ENCODE measurements around the gene KCNN1. TPM values are rescaled to one million over a fixed set of nuclear protein-coding genes. Genes with fewer than 3 reads are reported as not detected.

Gene KCNN1
- total and polyA plus RNA-seq, 4 donors, result 0.14 to 0.60 (median 0.19) TPM; not detected in 1

- Histone ChIP-seq H3K36me3 (ENCODE audit: control insufficient read depth in 4 of 4, insufficient read depth in 4 of 4, low read length in 4 of 4) (no peaks in the 10 kb centered on the region), H3K9ac (ENCODE audit: insufficient read depth in 1 of 2, low read length in 2 of 2) (no peak overlapping the region), H3K27me3 (ENCODE audit: control insufficient read depth in 3 of 3, insufficient read depth in 3 of 3, low read length in 2 of 3) (no peaks in the 10 kb centered on the region), H3K9me3 (ENCODE audit: control insufficient read depth in 4 of 4, insufficient read depth in 3 of 4, low read length in 3 of 4) (no peaks in the 10 kb centered on the region), H3K4me1 (ENCODE audit: control insufficient read depth in 5 of 5, insufficient read depth in 5 of 5, low read length in 5 of 5) (no peaks in the 10 kb centered on the region), H3K4me3 (no peak overlapping the region), H3K27ac (ENCODE audit: low read depth in 1 of 2, low read length in 1 of 2) (no peak overlapping the region)
- ATAC-seq (ENCODE audit: insufficient read depth, low FRiP score) (no peak), DNase-seq (no peak)
- no peak for TF ChIP-seq CTCF (IDR thresholded peaks at IDR 0.05; ENCODE audit: control extremely low read depth, extremely low read depth)
- WGBS, 2 donors, result 92 to 96% methylated on average over 8 of the region's 8 CpGs
Measured at GRCh38 chr19:17975032-17975431, 8.1 kb downstream of the KCNN1 start.

DNA sequence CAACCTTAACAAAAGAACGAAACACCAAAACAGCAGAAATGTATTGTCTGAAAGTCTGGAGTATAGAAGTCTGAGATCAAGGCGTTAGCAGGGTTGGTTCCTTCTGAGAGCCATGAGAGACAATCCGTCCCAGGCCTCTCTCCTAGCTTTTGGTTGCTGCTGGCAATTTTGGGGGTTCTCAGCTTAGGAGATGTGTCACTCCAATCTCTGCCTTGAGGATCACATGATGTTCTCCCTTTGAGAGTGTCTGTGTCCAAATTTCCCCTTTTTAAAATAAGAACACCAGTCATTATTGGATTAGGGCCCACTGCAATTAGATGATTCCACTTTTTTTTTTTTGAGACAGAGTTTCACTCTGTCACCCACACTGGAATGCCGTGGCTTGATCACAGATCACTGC is 10.1 kb downstream of the KCNN1 start:
- peaks cover 0 to 3% (median 0%) of the 10 kb centered on the region in 4 donors for H3K9me3 ChIP-seq (ENCODE audit: control insufficient read depth in 4 of 4, insufficient read depth in 3 of 4, low read length in 3 of 4)
- 85 to 88% methylated on average over 4 of the region's 4 CpGs for WGBS, 2 donors
- no peaks in the 10 kb centered on the region for H3K36me3 ChIP-seq (ENCODE audit: control insufficient read depth in 4 of 4, insufficient read depth in 4 of 4, low read length in 4 of 4)
- no peak overlapping the region for H3K9ac ChIP-seq (ENCODE audit: insufficient read depth in 1 of 2, low read length in 2 of 2)
- no peaks in the 10 kb centered on the region for H3K4me1 ChIP-seq (ENCODE audit: control insufficient read depth in 5 of 5, insufficient read depth in 5 of 5, low read length in 5 of 5)
- ATAC-seq (ENCODE audit: insufficient read depth, low FRiP score) (no peak), DNase-seq (no peak)
- no peaks in the 10 kb centered on the region for H3K27me3 ChIP-seq (ENCODE audit: control insufficient read depth in 3 of 3, insufficient read depth in 3 of 3, low read length in 2 of 3)
- H3K4me3 ChIP-seq, result no peak overlapping the region
- H3K27ac ChIP-seq (ENCODE audit: low read depth in 1 of 2, low read length in 1 of 2), result no peak overlapping the region
- no peak for TF ChIP-seq CTCF (IDR thresholded peaks at IDR 0.05; ENCODE audit: control extremely low read depth, extremely low read depth)

- H3K9me3 ChIP-seq (ENCODE audit: control insufficient read depth in 4 of 4, insufficient read depth in 3 of 4, low read length in 3 of 4), result peaks cover 0 to 3% (median 0%) of the 10 kb centered on the region in 4 donors
- H3K4me1 ChIP-seq (ENCODE audit: control insufficient read depth in 5 of 5, insufficient read depth in 5 of 5, low read length in 5 of 5), result no peaks in the 10 kb centered on the region
- H3K4me3 ChIP-seq, result no peak overlapping the region
- H3K27me3 ChIP-seq (ENCODE audit: control insufficient read depth in 3 of 3, insufficient read depth in 3 of 3, low read length in 2 of 3), result no peaks in the 10 kb centered on the region
- TF ChIP-seq CTCF (IDR thresholded peaks at IDR 0.05; ENCODE audit: control extremely low read depth, extremely low read depth), result no peak
- no peak overlapping the region for H3K9ac ChIP-seq (ENCODE audit: insufficient read depth in 1 of 2, low read length in 2 of 2)
- no peaks in the 10 kb centered on the region for H3K36me3 ChIP-seq (ENCODE audit: control insufficient read depth in 4 of 4, insufficient read depth in 4 of 4, low read length in 4 of 4)
- no peak for DNase-seq
- no peak overlapping the region for H3K27ac ChIP-seq (ENCODE audit: low read depth in 1 of 2, low read length in 1 of 2)
- 78 to 87% methylated on average over 7 of the region's 7 CpGs for WGBS, 2 donors
- ATAC-seq (ENCODE audit: insufficient read depth, low FRiP score), result no peak
Measured at GRCh38 chr19:17977488-17977887, 10.6 kb downstream of the KCNN1 start.

DNA sequence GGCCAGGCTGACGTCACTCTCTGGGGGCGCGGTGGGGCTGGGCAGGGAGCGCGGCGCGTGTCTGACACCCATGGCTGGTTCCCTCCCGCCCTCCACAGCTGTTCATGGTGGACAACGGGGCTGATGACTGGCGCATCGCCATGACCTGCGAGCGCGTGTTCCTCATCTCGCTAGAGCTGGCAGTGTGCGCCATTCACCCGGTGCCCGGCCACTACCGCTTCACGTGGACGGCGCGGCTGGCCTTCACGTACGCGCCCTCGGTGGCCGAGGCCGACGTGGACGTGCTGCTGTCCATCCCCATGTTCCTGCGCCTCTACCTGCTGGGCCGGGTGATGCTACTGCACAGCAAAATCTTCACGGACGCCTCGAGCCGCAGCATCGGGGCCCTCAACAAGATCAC is 14.7 kb downstream of the KCNN1 start:
- ATAC-seq (ENCODE audit: insufficient read depth, low FRiP score), result no peak
- 95 to 96% methylated on average over 38 of the region's 38 CpGs for WGBS, 2 donors
- no peak for DNase-seq
- no peaks in the 10 kb centered on the region for H3K36me3 ChIP-seq (ENCODE audit: control insufficient read depth in 4 of 4, insufficient read depth in 4 of 4, low read length in 4 of 4)
- no peak overlapping the region for H3K4me3 ChIP-seq
- TF ChIP-seq CTCF (IDR thresholded peaks at IDR 0.05; ENCODE audit: control extremely low read depth, extremely low read depth), result no peak
- H3K27ac ChIP-seq (ENCODE audit: low read depth in 1 of 2, low read length in 1 of 2), result no peak overlapping the region
- H3K27me3 ChIP-seq (ENCODE audit: control insufficient read depth in 3 of 3, insufficient read depth in 3 of 3, low read length in 2 of 3), result no peaks in the 10 kb centered on the region
- peaks cover 0 to 4% (median 0%) of the 10 kb centered on the region in 4 donors for H3K9me3 ChIP-seq (ENCODE audit: control insufficient read depth in 4 of 4, insufficient read depth in 3 of 4, low read length in 3 of 4)
- H3K4me1 ChIP-seq (ENCODE audit: control insufficient read depth in 5 of 5, insufficient read depth in 5 of 5, low read length in 5 of 5), result no peaks in the 10 kb centered on the region
- no peak overlapping the region for H3K9ac ChIP-seq (ENCODE audit: insufficient read depth in 1 of 2, low read length in 2 of 2)

All from lung (tissue), 12 donors.